Activated CD8-positive, alpha-beta memory T cell treated with anti-CD3 and anti-CD28 coated beads, Interleukin-2, amount 50 U/mL, for 24 hours (primary cell): ENCODE data around the gene MSMP.
A peak's percentile ranks its signal among the peaks of the same experiment; 100 is the strongest.

ENCODE experiments used
- DNase-seq: peaks from one replicate; pipeline ENCODE4 v3.0.0-alpha.2; 2020; ENCODE audit errors: extremely low read depth

Gene MSMP

GRCh38 chr9:35743880-35744518 is 10.1 kb downstream of the MSMP start:
- no peak for DNase-seq

DNA sequence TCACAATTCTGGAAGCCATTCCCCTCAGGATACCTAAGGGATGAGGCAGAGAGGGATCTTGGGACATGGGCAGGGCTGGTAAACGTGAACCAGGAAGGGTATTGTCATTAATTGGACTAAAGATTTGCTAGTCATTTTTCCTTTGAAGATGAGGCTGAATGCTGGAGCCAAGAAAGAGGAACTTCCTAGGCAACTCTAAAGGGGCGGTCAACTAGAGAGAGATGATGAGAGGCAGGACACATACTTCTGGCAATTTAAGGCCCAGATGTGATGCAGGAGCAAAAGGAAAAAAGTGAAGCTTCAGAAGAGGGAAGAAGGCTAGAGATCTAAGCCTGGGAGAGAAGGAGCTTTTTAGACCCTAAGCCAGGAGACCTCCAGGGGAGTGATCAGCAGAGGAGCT is 10.6 kb downstream of the MSMP start:
- no peak for DNase-seq

GRCh38 chr9:35741740-35742139 is 12.3 kb downstream of the MSMP start:
- no peak for DNase-seq

DNA sequence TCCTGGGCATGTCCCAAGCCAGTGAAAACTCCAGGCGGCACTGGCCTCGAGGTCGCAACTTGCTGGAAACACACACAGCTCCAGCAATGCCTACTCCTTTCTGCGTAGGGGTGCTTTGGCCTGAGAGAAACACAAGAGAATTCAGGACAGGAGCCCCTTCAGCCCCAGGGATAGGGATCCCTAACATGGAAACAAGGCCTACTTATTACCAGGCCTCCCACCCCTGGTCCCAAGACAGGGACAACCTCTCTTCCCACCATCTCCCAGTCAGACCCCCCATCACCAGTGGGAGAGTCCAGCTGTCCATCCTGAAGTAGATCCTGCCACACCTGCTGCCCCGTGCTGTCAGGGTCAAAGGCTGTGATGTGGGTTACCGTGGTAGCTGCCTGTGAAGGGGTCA is 13.8 kb downstream of the MSMP start:
- no peak for DNase-seq

DNA sequence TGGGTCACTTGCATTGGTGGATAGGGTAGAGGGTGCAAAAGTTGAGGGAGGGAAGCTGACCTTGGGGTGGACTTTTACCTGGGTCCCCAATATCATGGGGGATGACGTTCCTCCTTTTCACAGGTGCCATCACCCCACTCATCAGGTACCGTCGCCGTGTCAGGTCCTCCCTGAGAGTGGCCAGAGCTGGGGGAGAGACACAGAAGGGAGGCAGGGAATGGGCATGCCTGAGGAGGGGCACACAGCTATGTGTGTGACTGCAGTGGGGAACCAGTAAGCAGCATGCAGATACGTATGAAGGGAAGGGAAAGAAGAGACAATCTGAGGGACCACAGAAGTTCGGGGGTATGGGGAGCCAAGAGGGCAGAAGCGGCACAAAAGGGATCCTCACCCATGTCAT is 15.2 kb downstream of the MSMP start:
- DNase-seq = no peak

- no peak for DNase-seq
Measured at GRCh38 chr9:35738186-35738585, 15.9 kb downstream of the MSMP start.

GRCh38 chr9:35737143-35737542 is 16.9 kb downstream of the MSMP start:
- no peak for DNase-seq

DNA sequence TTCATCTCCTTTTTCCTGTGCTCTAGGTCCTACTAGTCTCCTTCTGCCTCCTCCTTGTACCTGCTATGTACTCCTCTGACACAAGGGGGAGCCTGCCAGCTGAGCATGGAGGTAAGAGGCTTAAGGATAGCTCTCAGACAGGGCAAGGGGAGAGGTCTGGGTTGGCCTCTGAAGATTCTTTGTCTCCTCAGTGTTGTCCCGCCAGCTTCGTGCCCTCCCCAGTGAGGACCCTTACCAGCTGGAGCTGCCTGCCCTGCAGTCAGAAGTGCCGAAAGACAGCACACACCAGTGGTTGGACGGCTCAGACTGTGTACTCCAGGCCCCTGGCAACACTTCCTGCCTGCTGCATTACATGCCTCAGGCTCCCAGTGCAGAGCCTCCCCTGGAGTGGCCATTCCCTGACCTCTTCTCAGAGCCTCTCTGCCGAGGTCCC is 17.9 kb downstream of the MSMP start:
- no peak for DNase-seq

DNA sequence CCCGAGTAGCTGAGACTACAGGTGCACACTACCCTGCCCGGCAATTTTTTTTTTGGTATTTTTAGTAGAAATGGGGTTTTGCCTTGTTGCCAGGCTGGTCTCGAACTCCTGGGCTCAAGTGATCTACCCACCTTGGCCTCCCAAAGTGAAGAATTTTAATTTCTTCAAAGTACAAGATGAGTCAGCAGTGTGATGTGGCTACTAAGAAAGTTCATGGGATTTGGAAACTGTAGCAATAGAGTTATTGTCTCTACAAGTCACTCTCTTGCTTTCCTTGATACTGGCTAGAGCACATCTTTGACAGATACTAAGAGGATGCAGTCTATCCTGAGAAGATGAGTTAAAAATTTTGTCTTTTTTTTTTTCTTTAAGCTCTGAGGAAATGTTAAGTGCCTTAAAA is 20.0 kb downstream of the MSMP start:
- no peak for DNase-seq

DNA sequence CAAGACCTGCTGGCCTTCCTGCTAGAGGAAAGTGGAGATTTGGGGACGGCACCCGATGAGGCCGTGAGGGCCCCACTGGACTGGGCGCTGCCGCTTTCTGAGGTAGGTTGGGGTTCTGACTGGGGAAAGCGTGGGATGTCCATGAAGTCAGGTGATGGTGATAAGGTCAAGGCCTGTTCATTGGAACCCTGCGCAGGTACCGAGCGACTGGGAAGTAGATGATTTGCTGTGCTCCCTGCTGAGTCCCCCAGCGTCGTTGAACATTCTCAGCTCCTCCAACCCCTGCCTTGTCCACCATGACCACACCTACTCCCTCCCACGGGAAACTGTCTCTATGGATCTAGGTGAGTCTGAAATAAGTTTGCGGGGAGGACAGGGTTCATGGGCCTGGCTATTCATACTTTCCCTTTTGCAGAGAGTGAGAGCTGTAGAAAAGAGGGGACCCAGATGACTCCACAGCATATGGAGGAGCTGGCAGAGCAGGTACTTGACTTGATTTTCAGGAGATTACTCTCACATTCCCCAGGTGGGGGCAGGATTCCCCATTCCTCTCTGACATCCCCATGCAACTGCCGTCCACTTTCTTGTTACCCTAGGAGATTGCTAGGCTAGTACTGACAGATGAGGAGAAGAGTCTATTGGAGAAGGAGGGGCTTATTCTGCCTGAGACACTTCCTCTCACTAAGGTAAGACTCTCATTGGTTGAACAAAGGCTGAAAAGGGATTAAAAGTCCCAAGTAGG is 21.1 kb downstream of the MSMP start:
- no peak for DNase-seq

GRCh38 chr9:35732185-35732799 is 21.8 kb downstream of the MSMP start, which contains the start of the genes CREB3 and TLN1:
TSS of gene CREB3 (plus strand) at chr9:35732666. CDS start at chr9:35732773, 107 bp downstream.
TSS of gene TLN1 (minus strand) at chr9:35732195. CDS start at chr9:35725694, 6,501 bp downstream.
- DNase-seq = peak; percentile 94

DNA sequence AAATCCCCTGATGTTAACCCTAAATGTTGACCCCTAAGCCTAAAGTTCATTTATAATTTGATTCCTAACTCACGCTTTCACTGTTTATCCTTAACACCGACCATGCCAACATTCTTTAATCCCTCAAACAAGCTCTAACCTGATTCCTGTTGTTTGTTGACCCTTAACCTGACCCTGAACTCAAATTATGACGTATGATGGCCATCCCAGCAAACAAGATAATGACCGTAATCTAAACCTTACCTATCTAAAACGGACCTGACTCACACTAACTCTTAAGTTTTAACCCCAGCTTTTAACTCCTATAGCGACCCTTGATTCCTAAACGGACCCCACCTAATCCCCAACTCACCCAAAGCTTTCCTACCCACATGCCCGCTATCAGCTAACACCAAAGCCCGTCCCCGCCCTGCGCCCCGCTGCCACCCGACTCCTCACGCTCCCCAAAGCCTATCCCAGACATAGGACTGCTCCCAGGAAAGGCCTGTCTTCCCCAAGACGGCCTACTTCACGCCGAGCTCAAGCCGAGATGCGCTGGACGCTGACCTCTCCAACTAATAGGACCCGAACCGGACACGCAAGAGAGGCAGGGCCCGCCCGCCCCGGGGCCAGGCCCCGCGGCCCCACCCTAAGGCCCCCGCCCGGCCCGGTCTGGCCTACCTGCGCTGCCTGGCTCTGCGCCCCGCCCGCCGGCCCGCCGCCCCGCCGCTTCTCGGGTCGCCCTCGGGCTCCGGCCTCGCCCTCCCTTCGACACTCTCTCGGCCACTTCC is 22.5 kb downstream of the MSMP start:
- DNase-seq = no peak

GRCh38 chr9:35730486-35730854 is 23.6 kb downstream of the MSMP start:
- no peak for DNase-seq

DNA sequence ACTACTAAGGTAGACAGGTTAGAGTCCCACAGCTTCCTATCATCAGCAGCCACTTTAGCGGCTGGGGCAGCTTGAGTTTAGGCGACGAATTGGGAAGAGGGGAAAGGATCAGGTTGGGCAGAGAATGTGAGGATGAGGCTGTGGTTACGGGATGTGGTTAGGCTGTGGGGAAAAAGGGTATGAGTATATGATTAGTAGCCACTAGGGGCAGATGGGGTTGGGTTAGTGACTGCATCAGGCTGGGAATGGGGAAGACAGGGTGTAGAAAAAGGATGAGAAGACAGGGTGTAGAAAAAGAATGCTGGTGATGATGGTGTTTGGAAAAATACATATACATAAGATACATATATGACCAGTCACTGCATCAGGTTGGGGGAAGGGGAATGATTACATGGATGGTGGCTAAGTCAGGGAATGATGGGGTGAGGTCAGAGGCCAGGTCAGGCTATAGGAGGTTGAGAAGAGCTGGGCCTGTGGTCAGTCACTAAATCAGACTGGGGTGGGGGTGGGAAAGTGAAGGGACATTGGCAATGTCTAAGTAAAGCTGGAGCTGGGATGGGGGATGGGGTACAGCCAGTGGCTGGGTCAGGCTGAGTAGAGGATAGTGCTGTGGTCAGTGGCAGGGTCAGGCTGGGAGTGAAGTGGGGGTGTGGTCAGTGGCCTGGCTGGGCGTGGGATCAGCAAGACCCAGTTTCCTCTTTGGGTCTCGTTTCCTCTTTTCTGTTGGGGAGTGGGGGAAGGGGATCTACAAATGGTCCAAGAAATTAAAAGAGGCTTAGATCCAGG is 24.2 kb downstream of the MSMP start:
- DNase-seq = no peak

DNA sequence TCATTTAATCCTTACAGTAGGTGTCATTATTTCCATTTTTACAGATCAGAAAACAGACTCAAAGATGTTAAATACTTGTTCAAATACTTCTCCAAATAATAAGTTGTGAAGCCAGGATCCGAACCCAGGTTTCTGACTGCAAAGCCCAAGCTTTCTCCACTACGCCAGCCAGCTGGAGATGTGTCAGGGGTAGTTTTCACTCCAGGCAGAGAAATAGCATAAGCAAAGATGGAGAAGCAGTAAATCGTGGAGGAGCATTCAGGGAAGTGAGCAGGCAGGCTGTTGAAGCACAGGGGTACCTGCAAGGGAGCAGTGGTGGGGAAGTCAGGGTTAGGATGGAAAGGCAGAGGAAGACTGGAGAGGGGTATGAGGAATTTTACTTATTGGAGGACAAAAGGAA is 25.0 kb downstream of the MSMP start:
- DNase-seq = no peak

DNA sequence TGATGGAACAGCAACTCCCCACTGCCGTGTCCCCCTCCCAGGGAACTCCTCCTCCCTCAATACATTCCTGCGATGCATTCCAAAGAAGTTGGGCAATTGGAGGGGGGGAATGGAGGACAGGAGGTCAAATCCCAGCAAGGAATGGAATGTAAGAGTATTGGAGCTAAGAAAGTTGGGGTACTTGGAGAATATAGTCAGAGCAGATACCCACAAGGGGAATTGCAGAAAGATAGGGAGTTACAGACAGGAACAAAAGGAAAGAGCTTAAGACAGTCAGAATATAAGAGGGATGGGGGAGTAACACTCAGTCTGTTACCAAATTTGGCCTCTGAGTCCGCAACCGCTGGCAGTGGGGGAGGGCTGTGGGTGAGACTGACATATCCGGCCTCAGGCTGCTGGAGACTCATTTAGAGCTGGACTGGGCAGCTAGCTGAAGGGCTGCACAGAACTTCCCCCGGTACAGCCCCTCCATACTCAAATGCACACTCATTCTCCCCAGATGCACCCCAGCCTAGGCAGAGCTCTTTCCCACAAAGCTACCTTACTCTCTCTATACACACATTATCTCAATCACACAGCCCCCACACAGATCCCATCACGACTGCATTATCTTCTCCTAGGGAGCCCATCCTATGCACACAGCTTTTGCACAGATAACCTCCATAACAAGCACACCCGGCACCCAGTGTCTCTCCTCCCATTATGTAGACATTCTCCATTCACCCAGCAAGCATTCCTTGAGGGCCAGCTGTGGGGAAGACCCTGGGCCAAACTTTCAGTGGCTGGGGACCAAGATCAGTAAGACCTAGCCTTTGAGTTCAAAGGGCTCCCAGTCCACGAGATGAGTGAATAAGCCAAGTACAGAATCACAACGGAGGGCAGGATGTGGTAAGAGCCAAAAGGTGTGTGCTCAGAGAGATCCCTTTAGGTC is 25.8 kb downstream of the MSMP start:
- DNase-seq = no peak

GRCh38 chr9:35727676-35728040 is 26.4 kb downstream of the MSMP start:
- no peak for DNase-seq

- no peak for DNase-seq
Measured at GRCh38 chr9:35726931-35727330, 27.1 kb downstream of the MSMP start.

DNA sequence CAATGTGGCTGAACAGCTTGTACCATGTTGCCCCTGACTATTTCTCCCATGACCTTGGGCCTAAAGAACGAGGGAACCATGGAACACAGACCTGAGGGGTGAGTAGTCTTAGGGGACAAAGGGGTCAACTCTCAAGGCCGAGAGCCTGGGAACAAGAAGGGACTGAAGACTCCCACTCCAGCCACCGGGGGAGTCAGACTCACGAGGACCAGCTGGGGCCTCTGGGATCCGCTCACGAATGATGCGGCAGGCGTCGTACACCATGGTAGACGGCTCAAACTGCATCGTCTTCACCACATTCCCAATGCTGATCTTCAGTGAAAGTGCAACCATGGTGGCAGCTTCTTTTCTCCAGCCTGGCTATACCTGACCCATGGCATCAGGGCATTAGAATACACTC is 28.7 kb downstream of the MSMP start:
- no peak for DNase-seq

DNA sequence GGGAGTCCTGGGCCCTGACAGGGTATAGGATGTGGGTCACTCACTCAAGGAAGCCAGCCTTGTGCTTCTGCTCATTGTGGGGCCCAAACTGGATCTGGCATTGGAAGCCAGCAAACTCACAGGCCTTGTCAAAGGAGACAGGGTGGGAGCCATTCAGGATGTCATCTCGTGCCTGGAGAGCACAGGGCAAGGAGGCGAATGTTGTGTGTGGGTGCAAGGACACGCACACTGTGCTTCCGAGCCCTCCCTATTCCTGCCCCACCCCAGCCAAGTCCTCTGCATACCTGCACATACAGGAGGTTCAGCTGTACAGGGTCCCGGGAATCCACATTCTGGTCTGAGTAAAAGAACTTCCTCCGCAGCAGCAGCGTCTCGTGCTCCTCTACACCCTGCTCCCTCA is 30.2 kb downstream of the MSMP start:
- DNase-seq = no peak
